ENCODE measurements around the gene SLC43A2.
A peak's percentile ranks its signal among the peaks of the same experiment; 100 is the strongest.

The SLC43A2 gene

DNA sequence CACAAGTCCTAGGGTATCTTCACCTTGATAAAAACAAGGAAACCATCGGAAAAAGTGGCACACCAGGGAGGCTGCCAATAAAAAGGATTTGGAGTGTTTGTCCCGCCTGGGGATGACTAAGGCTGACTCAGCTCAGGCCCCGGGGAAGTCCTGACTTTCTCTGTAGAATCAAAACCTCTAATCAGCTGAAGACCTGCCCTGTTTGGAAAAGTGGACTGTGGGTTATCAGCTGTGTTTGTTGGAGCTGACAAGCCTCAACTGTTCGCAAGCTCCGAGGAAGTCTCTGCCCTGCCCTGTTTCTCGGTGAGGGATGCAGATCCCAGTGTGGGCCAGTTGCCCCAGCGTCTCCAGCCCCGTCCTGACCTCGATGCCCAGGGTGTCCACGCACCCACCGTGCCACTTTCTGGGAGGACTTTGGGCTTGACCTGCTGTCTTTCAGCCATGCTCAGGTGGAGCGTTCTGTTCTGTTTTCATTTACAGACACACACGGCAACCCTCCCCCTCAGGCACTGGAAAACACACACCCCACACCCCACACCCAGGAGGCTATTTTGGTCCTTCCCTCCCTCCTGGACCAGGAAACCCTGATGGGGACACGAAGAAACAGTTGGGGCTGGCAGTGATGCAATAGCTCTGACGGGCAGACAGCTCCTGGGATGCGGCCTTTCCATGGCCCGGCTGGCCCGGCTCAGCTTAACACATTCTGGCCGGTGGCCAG lies 38.4 kb downstream of the SLC43A2 start:
- Histone ChIP-seq H2BK120ac (ENCODE audit: low read depth, low read length) (no peak overlapping the region), H4K8ac (ENCODE audit: low read length) (peak overlapping the region; percentile 81), H3K4ac (ENCODE audit: low read depth in 1 of 2, low read length in 2 of 2) (peak overlapping the region in 1 of 2 experiments; percentile 55), H3K9me3 (ENCODE audit: control insufficient read depth, low read length) (no peaks in the 10 kb centered on the region), H3K4me1 (ENCODE audit: control insufficient read depth, insufficient read depth, low read depth, low read length) (peaks cover 46% of the 10 kb centered on the region), H3K4me3 (ENCODE audit: insufficient read depth in 1 of 2, low read depth in 1 of 2, low read length in 2 of 2) (peak overlapping the region in 1 of 2 experiments; percentile 66), H3K18ac (ENCODE audit: low read depth in 1 of 2, low read length in 2 of 2) (peak overlapping the region; percentile 34 to 88), H2BK5ac (ENCODE audit: low read depth, low read length, poor library complexity, severe bottlenecking) (no peak overlapping the region), H2AFZ (ENCODE audit: low read depth, low read length) (no peak overlapping the region), H3K36me3 (ENCODE audit: control insufficient read depth in 1 of 2, insufficient read depth in 2 of 2, low read depth in 1 of 2, low read length in 2 of 2) (peaks cover 4 to 16% of the 10 kb centered on the region in 2 experiments), H3K9ac (ENCODE audit: low read length) (peak overlapping the region; percentile 70), H3K4me2 (ENCODE audit: low read length, poor library complexity, severe bottlenecking) (peak overlapping the region; percentile 19), H4K91ac (ENCODE audit: low read length) (peak overlapping the region; percentile 76), H2AK5ac (ENCODE audit: low read length, severe bottlenecking) (peak overlapping the region; percentile 47), H3K14ac (ENCODE audit: low read length in 2 of 2) (no peak overlapping the region), H3K23ac (ENCODE audit: low read length in 2 of 2) (no peak overlapping the region), H3K79me1 (replicated peaks; ENCODE audit: low read length, poor library complexity, severe bottlenecking) (no peaks in the 10 kb centered on the region), H2BK15ac (ENCODE audit: low read depth, poor library complexity, severe bottlenecking) (no peak overlapping the region), H3K27me3 (ENCODE audit: control insufficient read depth in 1 of 2, insufficient read depth in 1 of 2, low read length in 2 of 2) (no peaks in the 10 kb centered on the region), H2BK12ac (ENCODE audit: low read length in 2 of 2) (peak overlapping the region; percentile 43 to 75), H3K27ac (ENCODE audit: low read length, poor library complexity, severe bottlenecking) (peak overlapping the region; percentile 34)
- 30% methylated on average over 19 of the region's 19 CpGs for WGBS
- peak; percentile 94 for DNase-seq

DNA sequence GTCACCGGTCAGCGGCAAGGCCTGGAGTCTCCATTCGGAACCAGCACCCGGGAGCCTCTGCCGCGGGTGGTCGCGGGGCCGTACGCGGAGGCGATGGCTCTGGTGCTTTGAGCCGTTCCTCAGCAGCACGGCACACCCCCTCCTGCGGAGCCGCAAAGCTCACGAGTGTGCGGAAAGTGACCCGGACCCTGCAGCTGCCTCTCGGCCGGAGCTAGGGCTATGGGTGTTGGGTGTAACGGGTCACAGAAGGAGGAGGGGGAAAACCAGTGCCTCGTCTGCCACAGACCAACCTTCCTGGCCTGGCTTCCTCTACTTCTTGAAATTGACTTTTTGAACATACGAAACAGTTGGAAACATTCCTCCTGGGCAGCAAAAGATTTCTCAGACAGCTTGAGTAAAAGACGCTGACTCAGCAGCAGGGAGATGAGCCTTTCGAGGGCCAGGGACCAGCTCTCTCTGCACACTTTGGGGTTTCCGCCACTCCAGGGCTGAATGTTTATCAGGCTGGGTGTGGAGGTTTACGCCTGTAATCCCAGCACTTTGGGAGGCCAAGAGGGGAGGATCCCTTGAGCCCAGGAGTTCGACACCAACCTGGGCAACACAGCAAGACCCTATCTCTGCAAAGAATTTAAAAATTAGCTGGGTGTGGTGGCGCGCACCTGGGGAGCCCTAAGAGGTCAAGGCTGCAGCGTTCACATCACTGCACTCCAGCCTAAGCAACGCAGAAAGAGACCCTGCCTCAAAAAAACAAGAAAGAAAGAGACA lies 39.6 kb downstream of the SLC43A2 start:
- Histone ChIP-seq H4K91ac (ENCODE audit: low read length) (peak overlapping the region; percentile 83), H3K23ac (ENCODE audit: low read length in 2 of 2) (no peak overlapping the region), H3K4me3 (ENCODE audit: insufficient read depth in 1 of 2, low read depth in 1 of 2, low read length in 2 of 2) (peak overlapping the region in 1 of 2 experiments; percentile 18), H2BK15ac (ENCODE audit: low read depth, poor library complexity, severe bottlenecking) (peak overlapping the region; percentile 83), H3K4me2 (ENCODE audit: low read length, poor library complexity, severe bottlenecking) (no peak overlapping the region), H2BK5ac (ENCODE audit: low read depth, low read length, poor library complexity, severe bottlenecking) (no peak overlapping the region), H3K4me1 (ENCODE audit: control insufficient read depth, insufficient read depth, low read depth, low read length) (peaks cover 46% of the 10 kb centered on the region), H3K9me3 (ENCODE audit: control insufficient read depth, low read length) (no peaks in the 10 kb centered on the region), H3K36me3 (ENCODE audit: control insufficient read depth in 1 of 2, insufficient read depth in 2 of 2, low read depth in 1 of 2, low read length in 2 of 2) (peaks cover 4 to 16% of the 10 kb centered on the region in 2 experiments), H3K14ac (ENCODE audit: low read length in 2 of 2) (no peak overlapping the region), H2BK12ac (ENCODE audit: low read length in 2 of 2) (peak overlapping the region; percentile 30 to 45), H2AFZ (ENCODE audit: low read depth, low read length) (no peak overlapping the region), H3K79me1 (replicated peaks; ENCODE audit: low read length, poor library complexity, severe bottlenecking) (no peaks in the 10 kb centered on the region), H2AK5ac (ENCODE audit: low read length, severe bottlenecking) (no peak overlapping the region), H3K27ac (ENCODE audit: low read length, poor library complexity, severe bottlenecking) (no peak overlapping the region), H3K18ac (ENCODE audit: low read depth in 1 of 2, low read length in 2 of 2) (no peak overlapping the region), H3K4ac (ENCODE audit: low read depth in 1 of 2, low read length in 2 of 2) (no peak overlapping the region), H2BK120ac (ENCODE audit: low read depth, low read length) (no peak overlapping the region), H3K9ac (ENCODE audit: low read length) (no peak overlapping the region), H4K8ac (ENCODE audit: low read length) (peak overlapping the region; percentile 31), H3K27me3 (ENCODE audit: control insufficient read depth in 1 of 2, insufficient read depth in 1 of 2, low read length in 2 of 2) (no peaks in the 10 kb centered on the region)
- peak; percentile 34 for DNase-seq
- WGBS, result 93% methylated on average over 33 of the region's 33 CpGs

DNA sequence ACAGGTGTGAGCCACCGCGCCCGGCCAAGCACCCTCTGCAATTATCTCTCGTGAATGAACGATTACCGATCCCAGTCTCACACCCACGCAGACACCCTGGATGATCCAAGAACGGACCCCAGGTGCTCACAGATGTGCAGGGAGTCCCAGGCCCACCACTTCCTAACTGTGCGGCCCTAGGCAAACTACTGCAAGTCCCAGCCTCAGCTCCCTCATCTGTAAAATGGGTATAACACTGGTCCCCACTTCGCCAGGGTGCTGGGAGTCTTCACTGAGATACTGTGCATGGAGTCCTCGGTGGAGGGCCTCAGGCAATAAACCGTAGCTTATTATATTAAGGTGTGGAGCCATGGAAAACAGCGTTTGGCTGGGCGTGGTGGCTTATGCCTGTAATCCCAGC lies 44.5 kb downstream of the SLC43A2 start:
- H2BK5ac ChIP-seq (ENCODE audit: low read depth, low read length, poor library complexity, severe bottlenecking), result no peak overlapping the region
- H3K27me3 ChIP-seq (ENCODE audit: control insufficient read depth in 1 of 2, insufficient read depth in 1 of 2, low read length in 2 of 2), result peaks cover 0 to 3% of the 10 kb centered on the region in 2 experiments
- H3K4me1 ChIP-seq (ENCODE audit: control insufficient read depth, insufficient read depth, low read depth, low read length), result peaks cover 24% of the 10 kb centered on the region
- no peak overlapping the region for H3K14ac ChIP-seq (ENCODE audit: low read length in 2 of 2)
- H3K4me3 ChIP-seq (ENCODE audit: insufficient read depth in 1 of 2, low read depth in 1 of 2, low read length in 2 of 2), result no peak overlapping the region
- no peak for DNase-seq
- no peak overlapping the region for H2AFZ ChIP-seq (ENCODE audit: low read depth, low read length)
- H3K4me2 ChIP-seq (ENCODE audit: low read length, poor library complexity, severe bottlenecking), result no peak overlapping the region
- H2BK120ac ChIP-seq (ENCODE audit: low read depth, low read length), result no peak overlapping the region
- WGBS, result 91% methylated on average over 14 of the region's 14 CpGs
- H3K9me3 ChIP-seq (ENCODE audit: control insufficient read depth, low read length), result no peaks in the 10 kb centered on the region
- H2BK12ac ChIP-seq (ENCODE audit: low read length in 2 of 2), result no peak overlapping the region
- H3K18ac ChIP-seq (ENCODE audit: low read depth in 1 of 2, low read length in 2 of 2), result no peak overlapping the region
- H4K8ac ChIP-seq (ENCODE audit: low read length), result no peak overlapping the region
- H3K79me1 ChIP-seq (replicated peaks; ENCODE audit: low read length, poor library complexity, severe bottlenecking), result no peaks in the 10 kb centered on the region
- H2BK15ac ChIP-seq (ENCODE audit: low read depth, poor library complexity, severe bottlenecking), result no peak overlapping the region
- H3K27ac ChIP-seq (ENCODE audit: low read length, poor library complexity, severe bottlenecking), result no peak overlapping the region
- H3K9ac ChIP-seq (ENCODE audit: low read length), result no peak overlapping the region
- H3K4ac ChIP-seq (ENCODE audit: low read depth in 1 of 2, low read length in 2 of 2), result no peak overlapping the region
- no peak overlapping the region for H2AK5ac ChIP-seq (ENCODE audit: low read length, severe bottlenecking)
- peaks cover 5 to 7% of the 10 kb centered on the region in 2 experiments for H3K36me3 ChIP-seq (ENCODE audit: control insufficient read depth in 1 of 2, insufficient read depth in 2 of 2, low read depth in 1 of 2, low read length in 2 of 2)
- H4K91ac ChIP-seq (ENCODE audit: low read length), result no peak overlapping the region
- H3K23ac ChIP-seq (ENCODE audit: low read length in 2 of 2), result no peak overlapping the region

DNA sequence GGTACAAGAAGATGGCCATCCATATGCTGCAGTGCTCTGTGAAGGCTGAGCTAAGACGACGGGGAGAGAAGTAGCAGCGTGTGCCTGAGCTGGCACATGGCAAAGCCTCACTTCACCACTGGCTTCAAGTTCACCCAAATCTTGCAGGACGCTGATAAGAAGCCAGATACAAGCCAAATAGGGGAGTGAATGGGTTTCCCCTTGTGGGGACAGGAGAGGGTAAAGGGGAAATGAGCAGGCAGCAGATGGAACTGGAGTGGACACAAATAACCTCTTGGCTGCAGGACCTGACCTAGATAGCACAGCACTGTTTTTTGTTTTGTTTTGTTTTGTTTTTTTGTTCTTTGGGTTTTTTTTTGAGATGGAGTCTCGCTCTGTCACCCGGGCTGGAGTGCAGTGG lies 45.1 kb downstream of the SLC43A2 start:
- no peak for DNase-seq
- Histone ChIP-seq H3K9me3 (ENCODE audit: control insufficient read depth, low read length) (no peaks in the 10 kb centered on the region), H3K36me3 (ENCODE audit: control insufficient read depth in 1 of 2, insufficient read depth in 2 of 2, low read depth in 1 of 2, low read length in 2 of 2) (peaks cover 5 to 7% of the 10 kb centered on the region in 2 experiments), H3K79me1 (replicated peaks; ENCODE audit: low read length, poor library complexity, severe bottlenecking) (no peaks in the 10 kb centered on the region), H3K4ac (ENCODE audit: low read depth in 1 of 2, low read length in 2 of 2) (no peak overlapping the region), H3K14ac (ENCODE audit: low read length in 2 of 2) (no peak overlapping the region), H4K91ac (ENCODE audit: low read length) (no peak overlapping the region), H3K18ac (ENCODE audit: low read depth in 1 of 2, low read length in 2 of 2) (no peak overlapping the region), H2BK12ac (ENCODE audit: low read length in 2 of 2) (no peak overlapping the region), H2BK15ac (ENCODE audit: low read depth, poor library complexity, severe bottlenecking) (no peak overlapping the region), H3K27ac (ENCODE audit: low read length, poor library complexity, severe bottlenecking) (no peak overlapping the region), H2BK5ac (ENCODE audit: low read depth, low read length, poor library complexity, severe bottlenecking) (no peak overlapping the region), H3K23ac (ENCODE audit: low read length in 2 of 2) (no peak overlapping the region), H3K9ac (ENCODE audit: low read length) (no peak overlapping the region), H3K4me2 (ENCODE audit: low read length, poor library complexity, severe bottlenecking) (no peak overlapping the region), H3K4me3 (ENCODE audit: insufficient read depth in 1 of 2, low read depth in 1 of 2, low read length in 2 of 2) (no peak overlapping the region), H2AK5ac (ENCODE audit: low read length, severe bottlenecking) (no peak overlapping the region), H3K4me1 (ENCODE audit: control insufficient read depth, insufficient read depth, low read depth, low read length) (peaks cover 20% of the 10 kb centered on the region), H2AFZ (ENCODE audit: low read depth, low read length) (no peak overlapping the region), H4K8ac (ENCODE audit: low read length) (no peak overlapping the region), H3K27me3 (ENCODE audit: control insufficient read depth in 1 of 2, insufficient read depth in 1 of 2, low read length in 2 of 2) (peaks cover 0 to 3% of the 10 kb centered on the region in 2 experiments), H2BK120ac (ENCODE audit: low read depth, low read length) (no peak overlapping the region)
- WGBS, result 94% methylated on average over 6 of the region's 6 CpGs
